SK-N-SH (cell line): Measurements from ENCODE around the gene ANAPC2. TPM values are rescaled to one million over a fixed set of nuclear protein-coding genes. Genes with fewer than 3 reads are reported as not detected.

Experiments used
- CTCF ChIA-PET: fragments of 300-600, 350-600 bp; formaldehyde crosslinking; extraction: SDS; loops from one replicate; lab custom pipeline; 2021; lab: Yijun Ruan, JAX
- POLR2A ChIA-PET: fragments of 350-600 bp; sonication (Branson Sonifier 250); formaldehyde crosslinking; extraction: SDS; loops from one replicate; lab custom pipeline; 2020; ENCODE audit warnings: antibody characterized with exemption, inconsistent platforms; lab: Yijun Ruan, JAX
- DNase-seq: peaks from one replicate; pipeline ENCODE4 v3.0.0; 2012
- H2AFZ ChIP-seq: fragments of 200-600 bp; sonication (generic); 2 replicates; pipeline ENCODE4 v1.8.1; 2016; ENCODE audit warnings: antibody characterized with exemption, mild to moderate bottlenecking, low read depth
- H3F3A ChIP-seq: fragments of 200-600 bp; sonication (generic); replicated peaks from 2 replicates; pipeline ENCODE3; 2016; ENCODE audit warnings: antibody characterized with exemption, mild to moderate bottlenecking; ENCODE audit not compliant: insufficient read depth
- H3K27ac ChIP-seq, 2 experiments: fragments of 200-500 bp in 1 of 2; fragments of 200-600 bp in 1 of 2; sonication (Bioruptor generic) in 1 of 2; sonication (generic), shearing (Covaris generic) in 1 of 2; 2 replicates each; pipeline versions ENCODE4 v1.5.1 to v1.6.1; 2014 to 2016; ENCODE audit warnings: low read depth in 2 of 2, inconsistent platforms in 1 of 2, low read length in 1 of 2, mild to moderate bottlenecking in 1 of 2, mixed read lengths in 1 of 2
- H3K27me3 ChIP-seq: fragments of 200-600 bp; sonication (generic), shearing (Covaris generic); 2 replicates; pipeline ENCODE4 v1.6.1; 2016; ENCODE audit warnings: mixed run types; ENCODE audit not compliant: insufficient read depth
- H3K36me3 ChIP-seq, 2 experiments: fragments of 200-500 bp in 1 of 2; fragments of 200-600 bp in 1 of 2; sonication (Bioruptor generic) in 1 of 2; sonication (generic) in 1 of 2; replicated peaks in 1 of 2; 2 replicates each; pipeline versions ENCODE3 to v1.5.1; 2014 to 2016; ENCODE audit warnings: low read length in 1 of 2, mild to moderate bottlenecking in 1 of 2; ENCODE audit not compliant: insufficient read depth in 2 of 2, control insufficient read depth in 1 of 2
- H3K4me1 ChIP-seq, 2 experiments: fragments of 200-500 bp in 1 of 2; fragments of 200-600 bp in 1 of 2; sonication (Bioruptor generic) in 1 of 2; sonication (generic), shearing (Covaris generic) in 1 of 2; 2 replicates each; pipeline versions ENCODE4 v1.5.1 to v1.6.1; 2014 to 2016; ENCODE audit warnings: low read depth in 1 of 2, low read length in 1 of 2, mixed run types in 1 of 2; ENCODE audit not compliant: insufficient read depth in 2 of 2, control insufficient read depth in 1 of 2
- H3K4me2 ChIP-seq: fragments of 200-600 bp; sonication (generic), shearing (Covaris generic); 2 replicates; pipeline ENCODE4 v1.6.1; 2017; ENCODE audit warnings: mixed run types
- H3K4me3 ChIP-seq, 2 experiments: fragments of 200-500 bp in 1 of 2; fragments of 200-600 bp in 1 of 2; sonication (Bioruptor generic) in 1 of 2; sonication (generic), shearing (Covaris generic) in 1 of 2; 2 replicates each; pipeline versions ENCODE4 v1.5.1 to v1.8.1; 2014 to 2016; ENCODE audit warnings: low read depth in 2 of 2, inconsistent platforms in 1 of 2, low read length in 1 of 2, mild to moderate bottlenecking in 1 of 2, mixed read lengths in 1 of 2, moderate library complexity in 1 of 2
- H3K79me2 ChIP-seq: fragments of 200-600 bp; sonication (generic); 2 replicates; pipeline ENCODE4 v1.8.1; 2017; ENCODE audit warnings: mild to moderate bottlenecking; ENCODE audit not compliant: insufficient read depth
- H3K9ac ChIP-seq: fragments of 200-600 bp; sonication (generic); 2 replicates; pipeline ENCODE4 v1.6.1; 2017; ENCODE audit warnings: mixed run types
- H3K9me2 ChIP-seq: fragments of 200-600 bp; sonication (generic); 2 replicates; pipeline ENCODE4 v1.6.1; 2017; ENCODE audit warnings: mixed run types
- H3K9me3 ChIP-seq: fragments of 200-600 bp; sonication (generic); 2 replicates; pipeline ENCODE4 v1.6.1; 2017; ENCODE audit warnings: mixed run types, mild to moderate bottlenecking, moderate library complexity
- H4K20me1 ChIP-seq: fragments of 200-600 bp; sonication (generic); 2 replicates; pipeline ENCODE4 v1.6.1; 2017; ENCODE audit warnings: mild to moderate bottlenecking, mixed run types; ENCODE audit not compliant: insufficient read depth
- ELF1 ChIP-seq: IDR thresholded peaks from 2 replicates; pipeline ENCODE4 v1.4.0; 2012
- FOSL2 ChIP-seq: IDR thresholded peaks from 2 replicates; pipeline ENCODE4 v1.4.0; 2012; ENCODE audit warnings: low read depth, mild to moderate bottlenecking, moderate library complexity, borderline replicate concordance
- FOXJ3 ChIP-seq: sonication (generic); formaldehyde crosslinking; IDR thresholded peaks from 2 replicates; pipeline ENCODE4 v1.5.1; 2020; ENCODE audit warnings: mild to moderate bottlenecking, missing genetic modification reagents
- FOXM1 ChIP-seq: IDR thresholded peaks from 2 replicates; pipeline ENCODE4 v1.4.0; 2012; ENCODE audit warnings: low read depth, mild to moderate bottlenecking
- JUND ChIP-seq: IDR thresholded peaks from 2 replicates; pipeline ENCODE4 v1.4.0; 2012
- NRF1 ChIP-seq: IDR thresholded peaks from 2 replicates; pipeline ENCODE4 v1.6.1; 2012; ENCODE audit warnings: low read depth, mild to moderate bottlenecking, low read length
- POLR2AphosphoS5 ChIP-seq: IDR thresholded peaks from 2 replicates; pipeline ENCODE4 v1.6.1; 2012; ENCODE audit warnings: low read depth, low read length
- RAD21 ChIP-seq: IDR thresholded peaks from 2 replicates; pipeline ENCODE4 v1.6.1; 2012; ENCODE audit warnings: mild to moderate bottlenecking, low read length
- RXRA ChIP-seq: IDR thresholded peaks from 2 replicates; pipeline ENCODE4 v1.4.0; 2012; ENCODE audit warnings: low read depth, mild to moderate bottlenecking, borderline replicate concordance
- SIN3A ChIP-seq: IDR thresholded peaks from 2 replicates; pipeline ENCODE4 v1.6.1; 2012; ENCODE audit warnings: low read depth, mild to moderate bottlenecking, low read length, moderate library complexity, borderline replicate concordance
- TAF1 ChIP-seq: IDR thresholded peaks from 2 replicates; pipeline ENCODE4 v1.6.1; 2012; ENCODE audit warnings: low read depth, mild to moderate bottlenecking, low read length, moderate library complexity, borderline replicate concordance
- TCF12 ChIP-seq: IDR thresholded peaks from 2 replicates; pipeline ENCODE4 v1.4.0; 2012
- TEAD4 ChIP-seq: IDR thresholded peaks from 2 replicates; pipeline ENCODE4 v1.4.0; 2012; ENCODE audit warnings: mild to moderate bottlenecking, borderline replicate concordance; ENCODE audit not compliant: insufficient read depth
- YY1 ChIP-seq: IDR thresholded peaks from 2 replicates; pipeline ENCODE4 v1.4.0; 2012; ENCODE audit warnings: low read depth, mild to moderate bottlenecking
- WGBS: methylation state at CpG from one replicate; pipeline ENCODE4 v1.1.6; 2017; ENCODE audit warnings: low lambda C conversion rate; 5-methylcytosine and 5-hydroxymethylcytosine counted together
- polyA plus RNA-seq, 3 experiments: library from polyadenylated mRNA; depleted of rRNA; stranded (reverse); fragments of >200 nt; gene quantifications; 2 replicates each; pipeline ENCODE4 v1.2.3, GENCODE V29; 2012
- TF ChIP-seq, protein P1 (sequence below): IDR thresholded peaks from 2 replicates; pipeline ENCODE4 v1.4.0; 2012; ENCODE audit warnings: low read depth, borderline replicate concordance
- TF ChIP-seq, protein P2 (sequence below): IDR thresholded peaks from 2 replicates; pipeline ENCODE4 v1.6.1; 2012; ENCODE audit warnings: mild to moderate bottlenecking, low read depth, low read length, moderate library complexity
- TF ChIP-seq, protein P3 (sequence below): IDR thresholded peaks from 2 replicates; pipeline ENCODE4 v1.4.0; 2012; ENCODE audit warnings: low read depth, borderline replicate concordance
- TF ChIP-seq, protein P4 (sequence below): fragments of 200-600 bp; sonication (generic); IDR thresholded peaks from 2 replicates; pipeline ENCODE4 v1.6.1; 2017; ENCODE audit warnings: antibody characterized with exemption, mild to moderate bottlenecking, moderate library complexity

Gene ANAPC2
- polyA plus RNA-seq, 1 of the 3 experiments (the other 2 are of a cell fraction), result 35.1 TPM

GRCh38 chr9:137232510-137232909 is 44.1 kb upstream of the ANAPC2 start:
- POLR2A ChIA-PET, result no interaction called here
- no peak for TF ChIP-seq FOXM1
- TF ChIP-seq TAF1, result no peak
- TF ChIP-seq, protein P1, sequence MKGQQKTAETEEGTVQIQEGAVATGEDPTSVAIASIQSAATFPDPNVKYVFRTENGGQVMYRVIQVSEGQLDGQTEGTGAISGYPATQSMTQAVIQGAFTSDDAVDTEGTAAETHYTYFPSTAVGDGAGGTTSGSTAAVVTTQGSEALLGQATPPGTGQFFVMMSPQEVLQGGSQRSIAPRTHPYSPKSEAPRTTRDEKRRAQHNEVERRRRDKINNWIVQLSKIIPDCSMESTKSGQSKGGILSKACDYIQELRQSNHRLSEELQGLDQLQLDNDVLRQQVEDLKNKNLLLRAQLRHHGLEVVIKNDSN, result no peak
- TF ChIP-seq FOXJ3, result no peak
- no peak for TF ChIP-seq YY1
- no peak for TF ChIP-seq TCF12
- no peak for TF ChIP-seq JUND
- no peak for TF ChIP-seq RAD21
- TF ChIP-seq FOSL2, result no peak
- TF ChIP-seq ELF1, result no peak
- no peak for TF ChIP-seq SIN3A
- TF ChIP-seq NRF1, result no peak
- TF ChIP-seq POLR2AphosphoS5, result no peak
- TF ChIP-seq, protein P2, sequence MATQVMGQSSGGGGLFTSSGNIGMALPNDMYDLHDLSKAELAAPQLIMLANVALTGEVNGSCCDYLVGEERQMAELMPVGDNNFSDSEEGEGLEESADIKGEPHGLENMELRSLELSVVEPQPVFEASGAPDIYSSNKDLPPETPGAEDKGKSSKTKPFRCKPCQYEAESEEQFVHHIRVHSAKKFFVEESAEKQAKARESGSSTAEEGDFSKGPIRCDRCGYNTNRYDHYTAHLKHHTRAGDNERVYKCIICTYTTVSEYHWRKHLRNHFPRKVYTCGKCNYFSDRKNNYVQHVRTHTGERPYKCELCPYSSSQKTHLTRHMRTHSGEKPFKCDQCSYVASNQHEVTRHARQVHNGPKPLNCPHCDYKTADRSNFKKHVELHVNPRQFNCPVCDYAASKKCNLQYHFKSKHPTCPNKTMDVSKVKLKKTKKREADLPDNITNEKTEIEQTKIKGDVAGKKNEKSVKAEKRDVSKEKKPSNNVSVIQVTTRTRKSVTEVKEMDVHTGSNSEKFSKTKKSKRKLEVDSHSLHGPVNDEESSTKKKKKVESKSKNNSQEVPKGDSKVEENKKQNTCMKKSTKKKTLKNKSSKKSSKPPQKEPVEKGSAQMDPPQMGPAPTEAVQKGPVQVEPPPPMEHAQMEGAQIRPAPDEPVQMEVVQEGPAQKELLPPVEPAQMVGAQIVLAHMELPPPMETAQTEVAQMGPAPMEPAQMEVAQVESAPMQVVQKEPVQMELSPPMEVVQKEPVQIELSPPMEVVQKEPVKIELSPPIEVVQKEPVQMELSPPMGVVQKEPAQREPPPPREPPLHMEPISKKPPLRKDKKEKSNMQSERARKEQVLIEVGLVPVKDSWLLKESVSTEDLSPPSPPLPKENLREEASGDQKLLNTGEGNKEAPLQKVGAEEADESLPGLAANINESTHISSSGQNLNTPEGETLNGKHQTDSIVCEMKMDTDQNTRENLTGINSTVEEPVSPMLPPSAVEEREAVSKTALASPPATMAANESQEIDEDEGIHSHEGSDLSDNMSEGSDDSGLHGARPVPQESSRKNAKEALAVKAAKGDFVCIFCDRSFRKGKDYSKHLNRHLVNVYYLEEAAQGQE, result no peak
- TF ChIP-seq TEAD4, result no peak
- TF ChIP-seq, protein P3, sequence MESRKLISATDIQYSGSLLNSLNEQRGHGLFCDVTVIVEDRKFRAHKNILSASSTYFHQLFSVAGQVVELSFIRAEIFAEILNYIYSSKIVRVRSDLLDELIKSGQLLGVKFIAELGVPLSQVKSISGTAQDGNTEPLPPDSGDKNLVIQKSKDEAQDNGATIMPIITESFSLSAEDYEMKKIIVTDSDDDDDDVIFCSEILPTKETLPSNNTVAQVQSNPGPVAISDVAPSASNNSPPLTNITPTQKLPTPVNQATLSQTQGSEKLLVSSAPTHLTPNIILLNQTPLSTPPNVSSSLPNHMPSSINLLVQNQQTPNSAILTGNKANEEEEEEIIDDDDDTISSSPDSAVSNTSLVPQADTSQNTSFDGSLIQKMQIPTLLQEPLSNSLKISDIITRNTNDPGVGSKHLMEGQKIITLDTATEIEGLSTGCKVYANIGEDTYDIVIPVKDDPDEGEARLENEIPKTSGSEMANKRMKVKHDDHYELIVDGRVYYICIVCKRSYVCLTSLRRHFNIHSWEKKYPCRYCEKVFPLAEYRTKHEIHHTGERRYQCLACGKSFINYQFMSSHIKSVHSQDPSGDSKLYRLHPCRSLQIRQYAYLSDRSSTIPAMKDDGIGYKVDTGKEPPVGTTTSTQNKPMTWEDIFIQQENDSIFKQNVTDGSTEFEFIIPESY, result no peak
- TF ChIP-seq, protein P4, sequence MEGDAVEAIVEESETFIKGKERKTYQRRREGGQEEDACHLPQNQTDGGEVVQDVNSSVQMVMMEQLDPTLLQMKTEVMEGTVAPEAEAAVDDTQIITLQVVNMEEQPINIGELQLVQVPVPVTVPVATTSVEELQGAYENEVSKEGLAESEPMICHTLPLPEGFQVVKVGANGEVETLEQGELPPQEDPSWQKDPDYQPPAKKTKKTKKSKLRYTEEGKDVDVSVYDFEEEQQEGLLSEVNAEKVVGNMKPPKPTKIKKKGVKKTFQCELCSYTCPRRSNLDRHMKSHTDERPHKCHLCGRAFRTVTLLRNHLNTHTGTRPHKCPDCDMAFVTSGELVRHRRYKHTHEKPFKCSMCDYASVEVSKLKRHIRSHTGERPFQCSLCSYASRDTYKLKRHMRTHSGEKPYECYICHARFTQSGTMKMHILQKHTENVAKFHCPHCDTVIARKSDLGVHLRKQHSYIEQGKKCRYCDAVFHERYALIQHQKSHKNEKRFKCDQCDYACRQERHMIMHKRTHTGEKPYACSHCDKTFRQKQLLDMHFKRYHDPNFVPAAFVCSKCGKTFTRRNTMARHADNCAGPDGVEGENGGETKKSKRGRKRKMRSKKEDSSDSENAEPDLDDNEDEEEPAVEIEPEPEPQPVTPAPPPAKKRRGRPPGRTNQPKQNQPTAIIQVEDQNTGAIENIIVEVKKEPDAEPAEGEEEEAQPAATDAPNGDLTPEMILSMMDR, result no peak
- no peak for TF ChIP-seq RXRA
- TF ChIP-seq, all 33 proteins: peak for 0
- H3K9me3 ChIP-seq, result no peaks in the 10 kb centered on the region
- H3K36me3 ChIP-seq, result no peaks in the 10 kb centered on the region
- 84% methylated on average over 15 of the region's 24 CpGs for WGBS
- H2AFZ ChIP-seq, result no peak overlapping the region
- CTCF ChIA-PET, result no interaction called here
- no peaks in the 10 kb centered on the region for H3K27me3 ChIP-seq
- no peaks in the 10 kb centered on the region for H4K20me1 ChIP-seq
- H3F3A ChIP-seq, result peaks cover 3% of the 10 kb centered on the region
- H3K4me2 ChIP-seq, result no peak overlapping the region
- H3K27ac ChIP-seq, result no peak overlapping the region
- no peak overlapping the region for H3K9ac ChIP-seq
- no peak overlapping the region for H3K4me3 ChIP-seq
- no peaks in the 10 kb centered on the region for H3K9me2 ChIP-seq
- DNase-seq, result no peak
- H3K4me1 ChIP-seq, result peaks cover 0 to 29% of the 10 kb centered on the region in 2 experiments; a peak in 1 of 4 replicates
- H3K79me2 ChIP-seq, result peaks cover 4% of the 10 kb centered on the region; the same call in 1 of the 2 replicates
